ENCODE results near the gene KRT82. TPM values are rescaled to one million over a fixed set of nuclear protein-coding genes. Genes with fewer than 3 reads are reported as not detected.
"Not testable (repeated sequence)": the region's sequence is repeated elsewhere in the genome, so short reads cannot be mapped to it uniquely, and the experiment has no call there.

The KRT82 gene
- total RNA-seq, 2 experiments from 2014 or later: not detected

DNA sequence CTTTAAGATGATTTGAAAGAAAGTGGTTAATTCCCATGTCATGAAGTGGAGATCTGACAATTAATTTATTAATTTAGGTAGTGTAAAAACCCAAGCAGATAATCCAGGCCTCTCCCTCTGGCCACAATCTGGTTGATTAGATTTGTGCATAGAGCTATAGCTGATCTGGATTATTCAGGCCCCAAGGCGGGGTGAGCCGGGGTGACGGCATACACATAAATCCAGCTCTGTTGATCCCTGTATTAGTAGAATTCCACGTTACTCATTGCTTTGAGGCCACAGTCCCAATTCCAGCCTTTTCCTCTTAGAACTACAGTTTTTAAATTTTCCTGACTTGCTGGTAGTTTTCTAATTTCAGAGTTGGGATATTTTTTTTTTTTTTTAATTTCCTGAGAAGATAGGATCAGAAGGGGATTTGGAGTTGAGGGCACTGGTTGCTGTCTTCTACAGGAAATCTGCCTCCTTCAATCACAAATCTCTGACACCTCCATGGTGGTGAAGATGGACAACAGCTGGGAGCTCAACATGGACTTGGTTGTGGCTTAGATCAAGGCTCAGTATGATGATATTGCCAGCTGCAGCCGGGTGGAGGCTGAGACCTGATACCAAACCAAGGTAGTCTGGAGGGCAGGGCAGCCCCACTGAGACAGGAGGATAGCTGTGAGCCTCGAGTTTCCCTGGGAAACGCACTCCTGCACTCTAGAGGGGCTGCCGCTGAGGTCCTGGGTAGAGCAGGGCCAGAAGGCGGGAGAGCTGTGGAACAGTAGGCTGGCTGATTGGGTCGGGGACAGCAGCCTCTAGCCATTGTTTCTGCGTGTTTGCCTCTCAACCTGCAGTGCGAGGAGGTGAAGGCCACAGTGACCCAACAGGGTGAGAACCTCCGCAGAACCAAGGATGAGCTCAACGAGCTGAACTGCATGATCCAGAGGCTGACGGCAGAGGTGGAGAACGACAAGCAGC lies 58.3 kb downstream of the KRT82 start:
- Histone ChIP-seq H3K79me2 (ENCODE audit: insufficient read depth, low read depth, low read length) (no peaks in the 10 kb centered on the region), H3K9me3 (ENCODE audit: low read length) (no peaks in the 10 kb centered on the region), H3K4me3 (ENCODE audit: low read depth, low read length, poor library complexity, severe bottlenecking) (no peak overlapping the region), H3K4me1 (ENCODE audit: insufficient read depth, low read length, poor library complexity, severe bottlenecking) (no peaks in the 10 kb centered on the region), H3K27ac (ENCODE audit: low read depth, low read length, poor library complexity, severe bottlenecking) (no peak overlapping the region), H3K36me3 (ENCODE audit: insufficient read depth, low read length) (no peaks in the 10 kb centered on the region), H4K20me1 (ENCODE audit: insufficient read depth, low read length) (no peaks in the 10 kb centered on the region), H2AFZ (ENCODE audit: low read length) (no peak overlapping the region), H3K9me2 (ENCODE audit: insufficient read depth, low read length) (no peaks in the 10 kb centered on the region), H3K4me2 (ENCODE audit: low read length) (no peak overlapping the region)
- DNase-seq (ENCODE audit: low spot score): no peak
- no peak for TF ChIP-seq EZH2phosphoT487 (IDR thresholded peaks at IDR 0.05; ENCODE audit: borderline replicate concordance, low read depth, low read length)
- TF ChIP-seq, protein P1, sequence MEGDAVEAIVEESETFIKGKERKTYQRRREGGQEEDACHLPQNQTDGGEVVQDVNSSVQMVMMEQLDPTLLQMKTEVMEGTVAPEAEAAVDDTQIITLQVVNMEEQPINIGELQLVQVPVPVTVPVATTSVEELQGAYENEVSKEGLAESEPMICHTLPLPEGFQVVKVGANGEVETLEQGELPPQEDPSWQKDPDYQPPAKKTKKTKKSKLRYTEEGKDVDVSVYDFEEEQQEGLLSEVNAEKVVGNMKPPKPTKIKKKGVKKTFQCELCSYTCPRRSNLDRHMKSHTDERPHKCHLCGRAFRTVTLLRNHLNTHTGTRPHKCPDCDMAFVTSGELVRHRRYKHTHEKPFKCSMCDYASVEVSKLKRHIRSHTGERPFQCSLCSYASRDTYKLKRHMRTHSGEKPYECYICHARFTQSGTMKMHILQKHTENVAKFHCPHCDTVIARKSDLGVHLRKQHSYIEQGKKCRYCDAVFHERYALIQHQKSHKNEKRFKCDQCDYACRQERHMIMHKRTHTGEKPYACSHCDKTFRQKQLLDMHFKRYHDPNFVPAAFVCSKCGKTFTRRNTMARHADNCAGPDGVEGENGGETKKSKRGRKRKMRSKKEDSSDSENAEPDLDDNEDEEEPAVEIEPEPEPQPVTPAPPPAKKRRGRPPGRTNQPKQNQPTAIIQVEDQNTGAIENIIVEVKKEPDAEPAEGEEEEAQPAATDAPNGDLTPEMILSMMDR (conservative IDR thresholded peaks at IDR 0.05; ENCODE audit: low read length): no peak
- ChIA-PET CTCF (ENCODE audit: unreplicated experiment) (no interaction called here), POLR2A (interaction anchor here (0.8 kb wide), 1 partner anchor 11 kb away, joined by 3 read pairs; no protein-coding TSS in a partner anchor)
- no TSS peak for BruUV-seq (replicated peaks)
- intact Hi-C loops (cut with micrococcal nuclease; ENCODE audit: unreplicated experiment): no loop called here

- Histone ChIP-seq H4K20me1 (ENCODE audit: insufficient read depth, low read length) (no peaks in the 10 kb centered on the region), H3K27ac (ENCODE audit: low read depth, low read length, poor library complexity, severe bottlenecking) (no peak overlapping the region), H2AFZ (ENCODE audit: low read length) (no peak overlapping the region), H3K9me2 (ENCODE audit: insufficient read depth, low read length) (no peaks in the 10 kb centered on the region), H3K9me3 (ENCODE audit: low read length) (no peaks in the 10 kb centered on the region), H3K79me2 (ENCODE audit: insufficient read depth, low read depth, low read length) (no peaks in the 10 kb centered on the region), H3K4me2 (ENCODE audit: low read length) (no peak overlapping the region), H3K4me3 (ENCODE audit: low read depth, low read length, poor library complexity, severe bottlenecking) (no peak overlapping the region), H3K4me1 (ENCODE audit: insufficient read depth, low read length, poor library complexity, severe bottlenecking) (no peaks in the 10 kb centered on the region), H3K36me3 (ENCODE audit: insufficient read depth, low read length) (no peaks in the 10 kb centered on the region)
- CTCF ChIA-PET (ENCODE audit: unreplicated experiment): no interaction called here
- intact Hi-C loops (cut with micrococcal nuclease; ENCODE audit: unreplicated experiment): no loop called here
- no TSS peak for BruUV-seq (replicated peaks)
- POLR2A ChIA-PET: no interaction called here
- DNase-seq (ENCODE audit: low spot score): no peak
- TF ChIP-seq, protein P1 (conservative IDR thresholded peaks at IDR 0.05; ENCODE audit: low read length): no peak
- no peak for TF ChIP-seq EZH2phosphoT487 (IDR thresholded peaks at IDR 0.05; ENCODE audit: borderline replicate concordance, low read depth, low read length)
Observed at GRCh38 chr12:52347016-52347415, 59.1 kb downstream of the KRT82 start.

- no peaks in the 10 kb centered on the region for H3K36me3 ChIP-seq (ENCODE audit: insufficient read depth, low read length)
- intact Hi-C loops (cut with micrococcal nuclease; ENCODE audit: unreplicated experiment): no loop called here
- no peaks in the 10 kb centered on the region for H3K9me3 ChIP-seq (ENCODE audit: low read length)
- H3K27ac ChIP-seq (ENCODE audit: low read depth, low read length, poor library complexity, severe bottlenecking): no peak overlapping the region
- DNase-seq (ENCODE audit: low spot score): no peak
- BruUV-seq (replicated peaks): no TSS peak
- H2AFZ ChIP-seq (ENCODE audit: low read length): no peak overlapping the region
- H3K79me2 ChIP-seq (ENCODE audit: insufficient read depth, low read depth, low read length): no peaks in the 10 kb centered on the region
- no peaks in the 10 kb centered on the region for H3K4me1 ChIP-seq (ENCODE audit: insufficient read depth, low read length, poor library complexity, severe bottlenecking)
- no peaks in the 10 kb centered on the region for H3K9me2 ChIP-seq (ENCODE audit: insufficient read depth, low read length)
- H4K20me1 ChIP-seq (ENCODE audit: insufficient read depth, low read length): no peaks in the 10 kb centered on the region
- no peak overlapping the region for H3K4me2 ChIP-seq (ENCODE audit: low read length)
- no peak overlapping the region for H3K4me3 ChIP-seq (ENCODE audit: low read depth, low read length, poor library complexity, severe bottlenecking)
- POLR2A ChIA-PET: no interaction called here
- CTCF ChIA-PET (ENCODE audit: unreplicated experiment): no interaction called here
- no peak for TF ChIP-seq EZH2phosphoT487 (IDR thresholded peaks at IDR 0.05; ENCODE audit: borderline replicate concordance, low read depth, low read length)
- TF ChIP-seq, protein P1 (conservative IDR thresholded peaks at IDR 0.05; ENCODE audit: low read length): no peak
Observed at GRCh38 chr12:52346593-52346992, 59.5 kb downstream of the KRT82 start.

DNA sequence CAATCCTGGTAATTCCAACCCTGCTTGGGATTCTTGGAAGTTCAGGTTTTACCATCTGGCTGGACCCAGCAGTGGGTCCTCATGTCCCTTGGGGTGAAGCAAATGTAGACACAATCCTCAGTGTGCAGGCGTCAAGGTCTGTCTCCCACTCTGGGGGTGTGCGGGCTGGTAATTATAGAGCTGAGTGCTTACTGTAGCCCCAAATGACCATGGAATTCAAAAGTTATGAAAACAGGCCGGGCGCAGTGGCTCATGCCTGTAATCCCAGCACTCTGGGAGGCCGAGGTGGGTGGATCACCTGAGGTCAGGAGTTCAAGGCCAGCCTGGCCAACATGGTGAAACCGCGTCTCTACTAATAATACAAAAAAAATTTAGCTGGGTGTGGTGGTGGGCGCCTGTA lies 61.1 kb downstream of the KRT82 start:
- H3K36me3 ChIP-seq (ENCODE audit: insufficient read depth, low read length); POLR2A ChIA-PET; H4K20me1 ChIP-seq (ENCODE audit: insufficient read depth, low read length); H3K9me2 ChIP-seq (ENCODE audit: insufficient read depth, low read length); BruUV-seq (replicated peaks); H3K4me3 ChIP-seq (ENCODE audit: low read depth, low read length, poor library complexity, severe bottlenecking); DNase-seq (ENCODE audit: low spot score); H3K79me2 ChIP-seq (ENCODE audit: insufficient read depth, low read depth, low read length); H3K9me3 ChIP-seq (ENCODE audit: low read length); intact Hi-C loops (cut with micrococcal nuclease; ENCODE audit: unreplicated experiment); H3K4me2 ChIP-seq (ENCODE audit: low read length); H3K27ac ChIP-seq (ENCODE audit: low read depth, low read length, poor library complexity, severe bottlenecking); H3K4me1 ChIP-seq (ENCODE audit: insufficient read depth, low read length, poor library complexity, severe bottlenecking); H2AFZ ChIP-seq (ENCODE audit: low read length); CTCF ChIA-PET (ENCODE audit: unreplicated experiment): not testable (repeated sequence)
